ENCODE results near the gene SIGLEC11. TPM values are rescaled to one million over a fixed set of nuclear protein-coding genes. Genes with fewer than 3 reads are reported as not detected.
A peak's percentile ranks its signal among the peaks of the same experiment; 100 is the strongest.

Gene SIGLEC11
- total and polyA plus RNA-seq, 2 of the 13 experiments (the other 11 are each of a cell fraction or from before 2014, with no cell fraction given) = not detected

DNA sequence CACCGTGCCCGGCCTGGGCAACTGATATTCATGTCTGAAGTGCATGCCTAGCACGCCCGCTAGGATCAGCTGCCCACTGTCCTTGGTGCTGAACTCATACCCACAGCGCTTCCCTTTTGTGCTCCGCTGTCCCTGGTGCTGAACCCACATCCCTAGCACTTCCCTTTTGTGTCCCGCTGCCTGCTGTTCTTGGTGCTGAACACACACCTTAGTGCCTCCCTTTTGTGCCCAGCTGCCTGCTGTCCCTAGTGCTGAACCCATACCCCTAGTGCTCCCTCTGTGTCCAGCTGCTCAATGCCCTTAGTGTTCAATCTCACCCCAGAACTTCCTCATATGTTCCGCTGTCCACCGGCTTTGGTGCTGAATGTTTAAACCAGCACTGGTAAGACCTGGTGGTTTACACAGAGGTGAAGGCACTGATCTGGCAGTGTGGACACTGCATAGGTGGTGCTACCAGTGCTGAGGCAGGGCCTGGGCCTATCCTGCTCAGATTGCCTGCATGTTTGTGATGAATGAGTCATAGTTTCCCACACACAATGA is 26.3 kb upstream of the SIGLEC11 start (continued):
- TF ChIP-seq, protein P1, sequence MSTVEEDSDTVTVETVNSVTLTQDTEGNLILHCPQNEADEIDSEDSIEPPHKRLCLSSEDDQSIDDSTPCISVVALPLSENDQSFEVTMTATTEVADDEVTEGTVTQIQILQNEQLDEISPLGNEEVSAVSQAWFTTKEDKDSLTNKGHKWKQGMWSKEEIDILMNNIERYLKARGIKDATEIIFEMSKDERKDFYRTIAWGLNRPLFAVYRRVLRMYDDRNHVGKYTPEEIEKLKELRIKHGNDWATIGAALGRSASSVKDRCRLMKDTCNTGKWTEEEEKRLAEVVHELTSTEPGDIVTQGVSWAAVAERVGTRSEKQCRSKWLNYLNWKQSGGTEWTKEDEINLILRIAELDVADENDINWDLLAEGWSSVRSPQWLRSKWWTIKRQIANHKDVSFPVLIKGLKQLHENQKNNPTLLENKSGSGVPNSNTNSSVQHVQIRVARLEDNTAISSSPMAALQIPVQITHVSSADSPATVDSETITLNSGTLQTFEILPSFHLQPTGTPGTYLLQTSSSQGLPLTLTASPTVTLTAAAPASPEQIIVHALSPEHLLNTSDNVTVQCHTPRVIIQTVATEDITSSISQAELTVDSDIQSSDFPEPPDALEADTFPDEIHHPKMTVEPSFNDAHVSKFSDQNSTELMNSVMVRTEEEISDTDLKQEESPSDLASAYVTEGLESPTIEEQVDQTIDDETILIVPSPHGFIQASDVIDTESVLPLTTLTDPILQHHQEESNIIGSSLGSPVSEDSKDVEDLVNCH (CRISPR knock-in tag; IDR thresholded peaks at IDR 0.05) = peak; percentile 99
- TF ChIP-seq ARHGAP35 (CRISPR knock-in tag; IDR thresholded peaks at IDR 0.05; ENCODE audit: borderline replicate concordance) (peak; percentile 100), ZNF569 (CRISPR knock-in tag; IDR thresholded peaks at IDR 0.05; ENCODE audit: borderline replicate concordance) (peak; percentile 85; the same call in 1 of the 2 replicates), ZNF772 (CRISPR knock-in tag; IDR thresholded peaks at IDR 0.05) (peak; percentile 100), ZSCAN29 (CRISPR knock-in tag; conservative IDR thresholded peaks at IDR 0.05) (peak; percentile 98), ZNF550 (CRISPR knock-in tag; IDR thresholded peaks at IDR 0.05; ENCODE audit: borderline replicate concordance) (peak; percentile 99), PHB2 (IDR thresholded peaks at IDR 0.05; ENCODE audit: partially characterized antibody) (no peak), SRSF4 (IDR thresholded peaks at IDR 0.05; ENCODE audit: low read depth, low read length, poor library complexity, severe bottlenecking) (no peak), U2AF1 (optimal IDR thresholded peaks at IDR 0.05; ENCODE audit: low read depth, low read length) (no peak), HMG20A (CRISPR knock-in tag; IDR thresholded peaks at IDR 0.05; ENCODE audit: borderline replicate concordance) (peak; percentile 93), NFE2L1 (CRISPR knock-in tag; IDR thresholded peaks at IDR 0.05; ENCODE audit: borderline replicate concordance) (peak; percentile 99), ZEB1 (IDR thresholded peaks at IDR 0.05; ENCODE audit: insufficient replicate concordance, low read depth) (no peak), KMT2B (CRISPR knock-in tag; IDR thresholded peaks at IDR 0.05) (peak; percentile 99), PAX8 (CRISPR knock-in tag; IDR thresholded peaks at IDR 0.05; ENCODE audit: borderline replicate concordance) (peak; percentile 100), HNRNPL (IDR thresholded peaks at IDR 0.05; ENCODE audit: low read depth, low read length) (peak; percentile 90; the same call in 1 of the 2 replicates), POLR2A (IDR thresholded peaks at IDR 0.05; ENCODE audit: insufficient read depth in 1 of 2, low read depth in 2 of 2, low read length in 2 of 2) (no peak), ZNF703 (CRISPR knock-in tag; IDR thresholded peaks at IDR 0.05; ENCODE audit: borderline replicate concordance) (peak; percentile 99), ZNF263 (CRISPR knock-in tag; IDR thresholded peaks at IDR 0.05) (peak; percentile 96), ZSCAN31 (CRISPR knock-in tag; IDR thresholded peaks at IDR 0.05; ENCODE audit: low read depth) (peak; percentile 100), FOXA3 (CRISPR knock-in tag; IDR thresholded peaks at IDR 0.05) (peak; percentile 89), ZNF510 (CRISPR knock-in tag; IDR thresholded peaks at IDR 0.05; ENCODE audit: low read depth) (peak; percentile 100), NAIF1 (CRISPR knock-in tag; IDR thresholded peaks at IDR 0.05; ENCODE audit: borderline replicate concordance) (peak; percentile 98), FIP1L1 (IDR thresholded peaks at IDR 0.05; ENCODE audit: borderline replicate concordance, insufficient read depth, low read depth, low read length) (no peak), IKZF1 (IDR thresholded peaks at IDR 0.05) (no peak), ZNF740 (CRISPR knock-in tag; IDR thresholded peaks at IDR 0.05) (peak; percentile 96)
- TF ChIP-seq, protein P2, sequence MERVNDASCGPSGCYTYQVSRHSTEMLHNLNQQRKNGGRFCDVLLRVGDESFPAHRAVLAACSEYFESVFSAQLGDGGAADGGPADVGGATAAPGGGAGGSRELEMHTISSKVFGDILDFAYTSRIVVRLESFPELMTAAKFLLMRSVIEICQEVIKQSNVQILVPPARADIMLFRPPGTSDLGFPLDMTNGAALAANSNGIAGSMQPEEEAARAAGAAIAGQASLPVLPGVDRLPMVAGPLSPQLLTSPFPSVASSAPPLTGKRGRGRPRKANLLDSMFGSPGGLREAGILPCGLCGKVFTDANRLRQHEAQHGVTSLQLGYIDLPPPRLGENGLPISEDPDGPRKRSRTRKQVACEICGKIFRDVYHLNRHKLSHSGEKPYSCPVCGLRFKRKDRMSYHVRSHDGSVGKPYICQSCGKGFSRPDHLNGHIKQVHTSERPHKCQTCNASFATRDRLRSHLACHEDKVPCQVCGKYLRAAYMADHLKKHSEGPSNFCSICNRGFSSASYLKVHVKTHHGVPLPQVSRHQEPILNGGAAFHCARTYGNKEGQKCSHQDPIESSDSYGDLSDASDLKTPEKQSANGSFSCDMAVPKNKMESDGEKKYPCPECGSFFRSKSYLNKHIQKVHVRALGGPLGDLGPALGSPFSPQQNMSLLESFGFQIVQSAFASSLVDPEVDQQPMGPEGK (CRISPR knock-in tag; IDR thresholded peaks at IDR 0.05) = peak; percentile 96
- TF ChIP-seq, protein P3, sequence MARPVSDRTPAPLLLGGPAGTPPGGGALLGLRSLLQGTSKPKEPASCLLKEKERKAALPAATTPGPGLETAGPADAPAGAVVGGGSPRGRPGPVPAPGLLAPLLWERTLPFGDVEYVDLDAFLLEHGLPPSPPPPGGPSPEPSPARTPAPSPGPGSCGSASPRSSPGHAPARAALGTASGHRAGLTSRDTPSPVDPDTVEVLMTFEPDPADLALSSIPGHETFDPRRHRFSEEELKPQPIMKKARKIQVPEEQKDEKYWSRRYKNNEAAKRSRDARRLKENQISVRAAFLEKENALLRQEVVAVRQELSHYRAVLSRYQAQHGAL (CRISPR knock-in tag; IDR thresholded peaks at IDR 0.05; ENCODE audit: not compliant biosample characterization) = peak; percentile 100
